MM.1S (cell line): ENCODE results near the gene ZNF513.

ENCODE experiments used
- DNase-seq: peaks from one replicate; pipeline ENCODE4 v3.0.0-alpha.2; 2015
- H2AFZ ChIP-seq: fragments of 300-600 bp; sonication (generic); 2 replicates; pipeline ENCODE4 v1.6.0; 2016; ENCODE audit warnings: antibody characterized with exemption, low read length
- H3F3A ChIP-seq: fragments of 300-600 bp; sonication (generic); 2 replicates; pipeline ENCODE4 v1.6.1; 2016; ENCODE audit warnings: mild to moderate bottlenecking, antibody characterized with exemption, low read length, moderate library complexity, mixed read lengths; ENCODE audit not compliant: insufficient read depth
- H3K27ac ChIP-seq: fragments of 300-600 bp; sonication (generic); 2 replicates; pipeline ENCODE4 v1.5.1; 2016; ENCODE audit warnings: mild to moderate bottlenecking, low read length
- H3K27me3 ChIP-seq: fragments of 300-600 bp; sonication (generic); replicated peaks from 2 replicates; pipeline ENCODE4 v1.6.0; 2016; ENCODE audit warnings: low read length; ENCODE audit not compliant: insufficient read depth
- H3K36me3 ChIP-seq: fragments of 300-600 bp; sonication (generic); replicated peaks from 2 replicates; pipeline ENCODE4 v1.6.1; 2016; ENCODE audit warnings: mild to moderate bottlenecking, low read length, mixed read lengths; ENCODE audit not compliant: insufficient read depth
- H3K4me1 ChIP-seq: fragments of 300-600 bp; sonication (generic); 2 replicates; pipeline ENCODE4 v1.6.1; 2016; ENCODE audit warnings: low read length, mixed read lengths
- H3K4me2 ChIP-seq: fragments of 300-600 bp; sonication (generic); 2 replicates; pipeline ENCODE4 v1.6.0; 2016; ENCODE audit warnings: low read depth, low read length
- H3K4me3 ChIP-seq: fragments of 300-600 bp; sonication (generic); 2 replicates; pipeline ENCODE4 v1.5.1; 2016; ENCODE audit warnings: low read length, mixed read lengths
- H3K79me2 ChIP-seq: fragments of 300-600 bp; sonication (generic); 2 replicates; pipeline ENCODE4 v1.6.1; 2016; ENCODE audit warnings: mixed run types, low read length, mixed read lengths
- H3K9ac ChIP-seq: fragments of 300-600 bp; sonication (generic); 2 replicates; pipeline ENCODE4 v1.6.1; 2016; ENCODE audit warnings: low read length, mixed read lengths
- H3K9me2 ChIP-seq: fragments of 300-600 bp; sonication (generic); replicated peaks from 2 replicates; pipeline ENCODE4 v1.6.1; 2016; ENCODE audit warnings: mild to moderate bottlenecking, low read length, mixed read lengths; ENCODE audit not compliant: insufficient read depth
- H3K9me3 ChIP-seq: fragments of 300-600 bp; sonication (generic); replicated peaks from 2 replicates; pipeline ENCODE4 v1.6.1; 2016; ENCODE audit warnings: mild to moderate bottlenecking, low read length, mixed read lengths; ENCODE audit not compliant: insufficient read depth
- H4K20me1 ChIP-seq: fragments of 300-600 bp; sonication (generic); 2 replicates; pipeline ENCODE4 v1.6.1; 2016; ENCODE audit warnings: mild to moderate bottlenecking, low read length, moderate library complexity, mixed read lengths; ENCODE audit not compliant: insufficient read depth
- EZH2 ChIP-seq: fragments of 300-600 bp; sonication (generic); optimal IDR thresholded peaks from 2 replicates; pipeline ENCODE3; 2017; ENCODE audit warnings: low read depth, mild to moderate bottlenecking, antibody characterized with exemption, low read length, mixed read lengths
- EZH2phosphoT487 ChIP-seq: fragments of 300-600 bp; sonication (generic); IDR thresholded peaks from 2 replicates; pipeline ENCODE4 v1.6.1; 2018; ENCODE audit warnings: antibody characterized with exemption, low read length
- TF ChIP-seq, protein P1 (sequence below): fragments of 300-600 bp; sonication (generic); IDR thresholded peaks from 2 replicates; pipeline ENCODE4 v1.5.1; 2016; ENCODE audit warnings: antibody characterized with exemption, low read length, mixed read lengths

The ZNF513 gene

DNA sequence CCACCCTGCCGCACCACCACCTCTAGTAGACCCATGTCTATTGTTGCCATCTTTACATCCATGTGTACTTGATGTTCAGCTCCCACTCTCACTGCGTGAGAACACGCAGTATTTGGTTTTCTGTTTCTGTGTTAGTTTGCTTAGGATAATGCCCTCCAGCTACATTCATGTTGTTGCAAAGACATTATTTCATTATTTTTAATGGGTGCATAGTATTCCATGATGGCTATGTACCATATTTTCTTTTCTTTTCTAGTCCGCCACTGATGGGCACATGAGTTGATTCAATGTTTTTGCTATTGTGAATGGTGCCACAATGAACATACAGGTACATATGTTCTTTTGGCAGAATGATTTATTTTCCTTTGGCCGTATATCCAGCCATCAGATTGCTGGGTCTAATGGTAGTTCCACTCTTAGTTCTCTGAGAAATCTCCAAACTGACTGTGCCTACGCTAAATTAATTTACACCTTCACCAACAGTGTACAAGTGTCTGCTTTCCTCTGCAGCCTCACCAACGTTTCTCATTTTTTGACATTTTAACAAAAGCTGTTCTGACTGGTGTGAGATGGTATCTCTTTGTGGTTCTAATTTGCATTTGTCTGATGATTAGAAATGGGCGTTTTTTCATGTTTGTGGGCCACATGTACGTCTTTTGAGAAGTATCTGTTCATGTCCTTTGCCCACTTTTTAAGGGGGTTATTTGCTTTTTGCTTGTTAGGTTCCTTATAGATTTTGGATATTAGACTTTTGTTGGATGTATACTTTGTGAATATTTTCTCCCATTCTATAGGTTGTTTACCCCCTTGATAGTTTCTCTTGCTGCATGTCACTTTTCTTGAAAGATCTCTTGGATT, 10.5 kb upstream of the ZNF513 start:
- H3F3A ChIP-seq: no peaks in the 10 kb centered on the region
- no peaks in the 10 kb centered on the region; the same call in 1 of the 2 replicates for H4K20me1 ChIP-seq
- no peak overlapping the region for H3K27ac ChIP-seq
- H3K9me2 ChIP-seq: no peaks in the 10 kb centered on the region
- peaks cover 84% of the 10 kb centered on the region for H3K79me2 ChIP-seq
- DNase-seq: no peak
- no peaks in the 10 kb centered on the region for H3K9me3 ChIP-seq
- no peak overlapping the region for H3K9ac ChIP-seq
- no peaks in the 10 kb centered on the region for H3K27me3 ChIP-seq
- H3K4me3 ChIP-seq: no peak overlapping the region
- H3K4me2 ChIP-seq: no peak overlapping the region
- no peak overlapping the region for H2AFZ ChIP-seq
- H3K36me3 ChIP-seq: no peaks in the 10 kb centered on the region
- H3K4me1 ChIP-seq: no peaks in the 10 kb centered on the region
- no peak for TF ChIP-seq EZH2phosphoT487
- TF ChIP-seq EZH2: no peak
- TF ChIP-seq, protein P1, sequence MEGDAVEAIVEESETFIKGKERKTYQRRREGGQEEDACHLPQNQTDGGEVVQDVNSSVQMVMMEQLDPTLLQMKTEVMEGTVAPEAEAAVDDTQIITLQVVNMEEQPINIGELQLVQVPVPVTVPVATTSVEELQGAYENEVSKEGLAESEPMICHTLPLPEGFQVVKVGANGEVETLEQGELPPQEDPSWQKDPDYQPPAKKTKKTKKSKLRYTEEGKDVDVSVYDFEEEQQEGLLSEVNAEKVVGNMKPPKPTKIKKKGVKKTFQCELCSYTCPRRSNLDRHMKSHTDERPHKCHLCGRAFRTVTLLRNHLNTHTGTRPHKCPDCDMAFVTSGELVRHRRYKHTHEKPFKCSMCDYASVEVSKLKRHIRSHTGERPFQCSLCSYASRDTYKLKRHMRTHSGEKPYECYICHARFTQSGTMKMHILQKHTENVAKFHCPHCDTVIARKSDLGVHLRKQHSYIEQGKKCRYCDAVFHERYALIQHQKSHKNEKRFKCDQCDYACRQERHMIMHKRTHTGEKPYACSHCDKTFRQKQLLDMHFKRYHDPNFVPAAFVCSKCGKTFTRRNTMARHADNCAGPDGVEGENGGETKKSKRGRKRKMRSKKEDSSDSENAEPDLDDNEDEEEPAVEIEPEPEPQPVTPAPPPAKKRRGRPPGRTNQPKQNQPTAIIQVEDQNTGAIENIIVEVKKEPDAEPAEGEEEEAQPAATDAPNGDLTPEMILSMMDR: no peak

DNA sequence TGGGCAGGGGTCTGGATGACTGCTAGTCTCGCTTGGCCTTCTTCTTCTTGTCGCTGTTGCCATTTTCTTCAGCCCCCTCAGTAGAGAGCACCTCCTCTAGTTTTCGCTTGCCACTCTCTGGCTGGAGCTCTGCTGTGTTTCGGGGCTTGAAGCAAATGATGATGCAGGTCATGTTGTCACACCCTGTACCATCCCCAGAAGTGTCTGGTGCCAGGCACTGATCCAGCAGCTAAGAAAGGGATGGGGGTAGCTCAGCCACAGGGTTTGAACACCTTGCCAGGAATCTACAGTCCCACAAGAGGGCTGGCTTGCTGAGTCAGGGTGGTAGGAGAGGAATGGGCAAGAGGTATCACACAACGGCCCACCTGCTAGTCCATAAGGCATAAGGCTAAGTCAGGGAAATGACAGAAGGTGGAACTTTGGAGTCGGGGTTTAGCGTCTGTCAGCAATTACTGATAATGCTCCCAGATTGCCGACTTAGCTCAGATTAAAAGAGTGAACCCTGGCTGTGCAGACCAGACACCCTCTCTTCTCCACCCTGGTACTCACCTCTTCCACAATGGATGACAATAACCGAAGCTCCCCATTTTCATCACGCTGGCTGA, 1.1 kb upstream of the ZNF513 start:
- H3K27ac ChIP-seq: no peak overlapping the region
- H3F3A ChIP-seq: peaks cover 29% of the 10 kb centered on the region
- no peak for TF ChIP-seq EZH2phosphoT487
- TF ChIP-seq, protein P1: no peak
- TF ChIP-seq EZH2: no peak
- H3K27me3 ChIP-seq: no peaks in the 10 kb centered on the region
- no peaks in the 10 kb centered on the region for H3K9me3 ChIP-seq
- H3K9ac ChIP-seq: no peak overlapping the region
- no peak overlapping the region for H2AFZ ChIP-seq
- no peaks in the 10 kb centered on the region for H3K4me1 ChIP-seq
- H3K36me3 ChIP-seq: peaks cover 6% of the 10 kb centered on the region
- no peak for DNase-seq
- peaks cover 38% of the 10 kb centered on the region for H3K79me2 ChIP-seq
- H3K9me2 ChIP-seq: no peaks in the 10 kb centered on the region
- no peak overlapping the region for H3K4me3 ChIP-seq
- no peaks in the 10 kb centered on the region for H4K20me1 ChIP-seq
- no peak overlapping the region for H3K4me2 ChIP-seq

DNA sequence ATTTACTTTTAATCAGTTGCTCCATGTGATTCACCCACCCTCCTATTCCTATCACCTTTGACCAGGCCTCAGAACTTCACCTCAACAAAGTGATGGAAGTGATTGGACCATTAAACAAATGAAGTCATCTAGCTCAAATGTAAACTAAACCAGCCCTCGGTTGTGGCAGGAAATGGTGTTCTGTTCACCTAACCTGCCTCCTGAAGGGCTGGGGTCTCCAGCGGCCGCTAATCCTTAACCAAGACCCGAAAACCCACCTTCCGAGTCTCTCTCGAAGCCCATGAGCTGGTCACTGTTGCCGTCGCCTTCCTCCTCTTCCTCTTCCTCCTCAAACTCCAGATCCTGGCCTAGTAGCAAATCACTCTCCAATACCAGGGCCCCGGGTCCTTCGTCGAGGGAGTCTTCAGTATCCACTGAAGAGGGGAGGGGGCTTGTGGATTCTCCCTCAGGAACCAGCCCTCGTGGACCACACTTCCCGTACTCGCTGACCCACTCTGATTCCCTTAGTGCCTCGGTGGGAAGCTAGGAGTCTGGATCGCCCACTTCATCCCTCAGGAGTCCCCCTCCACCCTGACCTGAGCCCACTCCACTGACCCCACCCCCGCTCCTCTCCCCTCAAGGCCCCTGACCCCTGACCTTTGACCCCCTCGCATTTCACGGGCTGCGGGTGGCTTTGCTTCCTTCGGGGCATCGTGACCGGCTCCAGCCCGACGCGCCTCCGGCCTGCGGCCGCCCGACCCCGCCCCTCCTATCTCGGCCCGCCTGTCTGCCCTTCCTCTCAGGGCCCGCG, 503 bp downstream of the ZNF513 start:
- TF ChIP-seq EZH2: no peak
- no peaks in the 10 kb centered on the region for H3K27me3 ChIP-seq
- H3K9me2 ChIP-seq: no peaks in the 10 kb centered on the region
- H3K36me3 ChIP-seq: peaks cover 3% of the 10 kb centered on the region
- DNase-seq: peak; percentile 9
- peaks cover 27% of the 10 kb centered on the region for H3K79me2 ChIP-seq
- H3K9ac ChIP-seq: peak overlapping the region; percentile 76
- peak overlapping the region; percentile 74 for H2AFZ ChIP-seq
- peaks cover 29% of the 10 kb centered on the region for H3F3A ChIP-seq
- peak overlapping the region; percentile 74 for H3K4me2 ChIP-seq
- peak overlapping the region; percentile 37; the same call in 1 of the 2 replicates for H3K27ac ChIP-seq
- H4K20me1 ChIP-seq: no peaks in the 10 kb centered on the region
- no peaks in the 10 kb centered on the region for H3K4me1 ChIP-seq
- H3K9me3 ChIP-seq: no peaks in the 10 kb centered on the region
- H3K4me3 ChIP-seq: peak overlapping the region; percentile 93
